ENCODE data around the gene BAIAP2L2. TPM values are rescaled to one million over a fixed set of nuclear protein-coding genes. Genes with fewer than 3 reads are reported as not detected.

BAIAP2L2 gene
- total RNA-seq, 1 donor from 2014 or later = 0.86 TPM

DNA sequence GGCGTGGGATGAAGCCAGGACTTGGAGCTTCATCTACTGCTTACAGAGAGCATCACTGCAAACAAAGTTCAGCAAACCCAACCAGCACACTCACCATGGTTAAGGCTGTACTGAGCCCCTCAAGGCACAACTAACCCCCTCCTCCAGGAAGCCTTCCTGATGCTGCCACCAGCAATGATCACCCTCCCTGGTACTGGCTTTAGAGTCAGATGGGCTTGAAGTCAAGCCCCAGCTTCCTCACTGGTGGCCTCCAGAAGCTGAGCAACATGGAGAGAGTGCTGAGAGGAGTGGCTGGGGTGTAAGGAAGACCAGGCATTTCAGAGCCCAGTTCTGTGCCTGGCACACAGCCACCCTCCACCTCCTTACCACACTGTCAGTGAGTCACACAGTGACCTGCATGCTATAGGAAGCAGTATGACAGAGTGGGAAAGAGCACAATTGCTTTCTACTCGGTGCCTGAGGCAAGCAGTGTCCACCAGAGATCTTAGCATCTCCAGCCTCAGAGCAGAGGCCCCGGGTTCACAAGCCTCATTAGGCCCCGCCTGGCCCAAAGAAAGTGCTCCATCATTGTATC, 24.7 kb upstream of the BAIAP2L2 start:
- no peaks in the 10 kb centered on the region for H3K36me3 ChIP-seq
- H3K4me3 ChIP-seq = no peak overlapping the region
- Mint-ChIP-seq H3K4me1 (no peaks in the 10 kb centered on the region), H3K27ac (no peak overlapping the region), H3K4me3 (no peak overlapping the region), H3K27me3 (ENCODE audit: insufficient read depth, low read depth) (peaks cover 2% of the 10 kb centered on the region), H3K9me3 (no peaks in the 10 kb centered on the region), H3K36me3 (peaks cover 19% of the 10 kb centered on the region)
- DNase-seq (ENCODE audit: low spot score) = no peak
- H3K79me2 ChIP-seq (ENCODE audit: low read depth) = no peaks in the 10 kb centered on the region
- H3K27ac ChIP-seq = no peak overlapping the region
- TF ChIP-seq, protein P1, sequence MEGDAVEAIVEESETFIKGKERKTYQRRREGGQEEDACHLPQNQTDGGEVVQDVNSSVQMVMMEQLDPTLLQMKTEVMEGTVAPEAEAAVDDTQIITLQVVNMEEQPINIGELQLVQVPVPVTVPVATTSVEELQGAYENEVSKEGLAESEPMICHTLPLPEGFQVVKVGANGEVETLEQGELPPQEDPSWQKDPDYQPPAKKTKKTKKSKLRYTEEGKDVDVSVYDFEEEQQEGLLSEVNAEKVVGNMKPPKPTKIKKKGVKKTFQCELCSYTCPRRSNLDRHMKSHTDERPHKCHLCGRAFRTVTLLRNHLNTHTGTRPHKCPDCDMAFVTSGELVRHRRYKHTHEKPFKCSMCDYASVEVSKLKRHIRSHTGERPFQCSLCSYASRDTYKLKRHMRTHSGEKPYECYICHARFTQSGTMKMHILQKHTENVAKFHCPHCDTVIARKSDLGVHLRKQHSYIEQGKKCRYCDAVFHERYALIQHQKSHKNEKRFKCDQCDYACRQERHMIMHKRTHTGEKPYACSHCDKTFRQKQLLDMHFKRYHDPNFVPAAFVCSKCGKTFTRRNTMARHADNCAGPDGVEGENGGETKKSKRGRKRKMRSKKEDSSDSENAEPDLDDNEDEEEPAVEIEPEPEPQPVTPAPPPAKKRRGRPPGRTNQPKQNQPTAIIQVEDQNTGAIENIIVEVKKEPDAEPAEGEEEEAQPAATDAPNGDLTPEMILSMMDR (IDR thresholded peaks at IDR 0.05) = no peak
- TF ChIP-seq EZH2 (IDR thresholded peaks at IDR 0.05) = no peak
- no peak for TF ChIP-seq EZH2phosphoT487 (IDR thresholded peaks at IDR 0.05)
- no peaks in the 10 kb centered on the region for H3F3A ChIP-seq (ENCODE audit: low read depth)
- no peaks in the 10 kb centered on the region for H3K27me3 ChIP-seq
- H3K9me3 ChIP-seq (ENCODE audit: low read depth) = no peaks in the 10 kb centered on the region
- no peaks in the 10 kb centered on the region for H4K20me1 ChIP-seq (ENCODE audit: low read depth)
- H3K4me1 ChIP-seq = no peaks in the 10 kb centered on the region
- H2AFZ ChIP-seq (replicated peaks) = no peak overlapping the region
- no peak overlapping the region for H3K4me2 ChIP-seq
- H3K9ac ChIP-seq = no peak overlapping the region

- no peak overlapping the region for H3K9ac ChIP-seq
- H3K4me3 Mint-ChIP-seq = no peak overlapping the region
- TF ChIP-seq EZH2 (IDR thresholded peaks at IDR 0.05) (no peak), EZH2phosphoT487 (IDR thresholded peaks at IDR 0.05) (no peak)
- TF ChIP-seq, protein P1 (IDR thresholded peaks at IDR 0.05) = no peak
- no peaks in the 10 kb centered on the region for H3F3A ChIP-seq (ENCODE audit: low read depth)
- DNase-seq (ENCODE audit: low spot score) = no peak
- H3K27ac ChIP-seq = no peak overlapping the region
- H3K36me3 Mint-ChIP-seq = peaks cover 14% of the 10 kb centered on the region
- no peaks in the 10 kb centered on the region for H3K4me1 ChIP-seq
- no peaks in the 10 kb centered on the region for H3K36me3 ChIP-seq
- H4K20me1 ChIP-seq (ENCODE audit: low read depth) = no peaks in the 10 kb centered on the region
- no peak overlapping the region for H3K4me2 ChIP-seq
- H3K4me1 Mint-ChIP-seq = no peaks in the 10 kb centered on the region
- peaks cover 2% of the 10 kb centered on the region for H3K27me3 Mint-ChIP-seq (ENCODE audit: insufficient read depth, low read depth)
- no peaks in the 10 kb centered on the region for H3K27me3 ChIP-seq
- no peaks in the 10 kb centered on the region for H3K9me3 ChIP-seq (ENCODE audit: low read depth)
- H3K9me3 Mint-ChIP-seq = no peaks in the 10 kb centered on the region
- H3K79me2 ChIP-seq (ENCODE audit: low read depth) = no peaks in the 10 kb centered on the region
- H2AFZ ChIP-seq (replicated peaks) = no peak overlapping the region
- H3K27ac Mint-ChIP-seq = no peak overlapping the region
- no peak overlapping the region for H3K4me3 ChIP-seq
These were observed 22.8 kb upstream of the BAIAP2L2 start for GRCh38 chr22:38133331-38133730.

- Histone ChIP-seq H3K27me3 (no peaks in the 10 kb centered on the region), H3K36me3 (no peaks in the 10 kb centered on the region), H2AFZ (replicated peaks) (no peak overlapping the region), H3K79me2 (ENCODE audit: low read depth) (no peaks in the 10 kb centered on the region), H3K4me3 (no peak overlapping the region), H3K4me2 (no peak overlapping the region), H3K4me1 (no peaks in the 10 kb centered on the region), H4K20me1 (ENCODE audit: low read depth) (no peaks in the 10 kb centered on the region), H3K27ac (no peak overlapping the region), H3K9me3 (ENCODE audit: low read depth) (no peaks in the 10 kb centered on the region), H3F3A (ENCODE audit: low read depth) (no peaks in the 10 kb centered on the region), H3K9ac (no peak overlapping the region)
- TF ChIP-seq EZH2 (IDR thresholded peaks at IDR 0.05) (no peak), EZH2phosphoT487 (IDR thresholded peaks at IDR 0.05) (no peak)
- TF ChIP-seq, protein P1 (IDR thresholded peaks at IDR 0.05) = no peak
- peaks cover 2% of the 10 kb centered on the region for H3K27me3 Mint-ChIP-seq (ENCODE audit: insufficient read depth, low read depth)
- no peaks in the 10 kb centered on the region for H3K9me3 Mint-ChIP-seq
- H3K4me3 Mint-ChIP-seq = no peak overlapping the region
- no peaks in the 10 kb centered on the region for H3K4me1 Mint-ChIP-seq
- no peak overlapping the region for H3K27ac Mint-ChIP-seq
- peaks cover 14% of the 10 kb centered on the region for H3K36me3 Mint-ChIP-seq
- DNase-seq (ENCODE audit: low spot score) = no peak
These were observed 22.3 kb upstream of the BAIAP2L2 start for GRCh38 chr22:38132794-38133193.

Data from neural progenitor cell (in vitro differentiated cells).